Myocyte (in vitro differentiated cells): ENCODE data around the gene GRIP2. TPM values are rescaled to one million over a fixed set of nuclear protein-coding genes. Genes with fewer than 3 reads are reported as not detected.

Experiments
- DNase-seq: peaks from one replicate; pipeline ENCODE4 v3.0.0-alpha.2; 2012; ENCODE audit warnings: low read depth
- total RNA-seq: library from RNA; depleted of rRNA; stranded (reverse); fragments of >200 nt; gene quantifications from 2 replicates; pipeline ENCODE4 v1.2.3, GENCODE V29; 2014

Gene GRIP2
- total RNA-seq, 1 donor from 2014 or later, result 11.8 TPM

- no peak for DNase-seq
Measured at GRCh38 chr3:14508505-14508819, 31.7 kb downstream of the GRIP2 start.

DNA sequence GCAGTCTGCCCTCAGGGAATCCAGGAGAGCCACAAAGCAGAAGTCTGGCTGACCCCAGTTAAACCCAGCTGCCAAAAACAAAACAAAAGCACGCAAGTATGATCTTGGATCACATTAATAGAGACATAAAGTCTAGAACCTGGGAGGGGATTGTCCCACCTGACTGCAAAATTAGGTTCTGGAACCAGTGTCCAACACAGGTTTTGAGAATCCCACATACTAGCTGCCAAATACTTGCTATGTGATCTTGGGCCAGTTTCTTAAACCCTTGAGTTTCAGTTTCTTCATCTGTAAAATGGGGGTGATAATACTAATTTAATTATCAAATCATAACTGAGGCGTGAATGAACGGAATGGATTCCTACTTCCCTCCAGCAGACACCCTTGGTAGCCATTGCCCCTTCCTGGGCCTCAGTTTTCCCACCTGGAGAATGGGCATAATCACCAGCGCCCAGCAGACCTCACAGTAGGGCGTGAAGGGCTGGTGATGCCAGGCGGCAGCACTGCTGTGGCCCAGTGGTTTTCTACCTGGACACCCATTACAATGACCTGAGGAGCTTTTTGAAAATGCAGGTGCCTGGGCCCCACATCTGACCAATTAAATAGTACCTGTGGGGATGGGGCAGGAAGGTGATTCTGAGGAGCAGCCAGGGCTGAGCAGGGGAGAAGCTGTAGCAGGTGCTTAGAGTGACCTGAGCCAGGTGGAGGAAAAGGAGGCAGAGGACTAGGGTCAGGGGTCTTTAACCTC, 32.2 kb downstream of the GRIP2 start:
- DNase-seq, result no peak

DNA sequence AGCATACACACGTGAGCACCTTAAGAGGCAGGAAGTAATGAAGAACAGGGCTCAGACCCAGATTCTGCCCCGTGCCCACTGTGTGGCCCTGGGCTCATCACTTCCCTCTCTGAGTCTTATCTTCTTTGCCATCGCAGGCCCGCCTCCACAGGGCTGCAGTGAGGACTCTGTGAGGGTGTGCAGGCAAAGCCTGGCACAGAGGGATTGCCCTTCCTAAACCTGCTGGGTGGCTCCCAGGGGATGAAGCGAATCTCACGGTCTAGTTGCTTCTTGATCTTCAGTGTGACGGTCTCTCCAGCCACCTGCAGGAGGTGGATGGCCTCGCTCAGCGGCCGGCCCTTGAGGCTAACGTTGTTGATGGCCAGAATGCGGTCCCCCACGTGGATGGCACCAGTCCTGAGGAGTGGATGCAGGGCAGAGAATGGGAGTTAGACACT, 32.8 kb downstream of the GRIP2 start:
- no peak for DNase-seq

GRCh38 chr3:14506626-14507304, 33.4 kb downstream of the GRIP2 start:
- DNase-seq, result no peak

- no peak for DNase-seq
Measured at GRCh38 chr3:14505803-14506500, 34.2 kb downstream of the GRIP2 start.

GRCh38 chr3:14505001-14505802, 34.9 kb downstream of the GRIP2 start:
- no peak for DNase-seq

DNA sequence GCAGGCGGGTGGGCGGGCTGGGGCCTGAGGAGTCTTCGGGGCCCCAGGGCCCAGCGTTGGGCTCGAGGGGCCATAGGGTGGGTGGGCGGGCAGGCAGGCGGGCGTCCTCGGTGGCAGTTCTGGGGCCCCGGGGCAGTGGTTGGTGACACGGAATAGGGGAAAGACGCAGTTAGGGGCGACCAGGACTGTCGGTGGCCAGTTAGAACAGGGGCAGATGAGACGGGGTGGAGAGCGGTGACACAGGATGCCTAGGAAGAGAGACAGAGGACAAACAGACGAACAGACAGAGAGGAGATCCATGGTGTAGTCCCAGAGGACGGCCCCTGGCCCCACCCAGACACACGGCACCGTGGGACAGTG, 36.5 kb downstream of the GRIP2 start:
- no peak for DNase-seq

- DNase-seq, result no peak
Measured at GRCh38 chr3:14503033-14503705, 37.0 kb downstream of the GRIP2 start.

GRCh38 chr3:14502472-14502871, 37.7 kb downstream of the GRIP2 start:
- no peak for DNase-seq

DNA sequence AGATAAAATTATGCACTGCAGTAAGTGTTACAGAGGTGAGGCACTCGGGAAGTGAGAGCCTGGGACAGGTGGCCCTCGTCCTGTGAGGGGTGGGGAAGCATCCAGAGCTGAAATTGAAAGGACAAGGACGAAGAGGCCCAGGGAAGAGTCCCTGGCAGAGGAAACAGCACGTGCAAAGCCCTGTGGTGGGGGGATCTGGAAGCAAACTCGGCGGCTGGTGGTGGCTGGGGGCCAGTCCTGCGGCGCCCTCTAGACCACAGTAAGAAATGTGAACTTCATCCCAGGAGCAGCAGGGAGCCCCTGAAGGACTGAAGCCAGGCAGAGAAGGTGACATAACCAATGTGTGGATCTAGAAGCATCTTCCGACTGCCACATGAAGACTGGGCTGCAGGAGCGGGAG, 42.8 kb downstream of the GRIP2 start:
- DNase-seq, result no peak

DNA sequence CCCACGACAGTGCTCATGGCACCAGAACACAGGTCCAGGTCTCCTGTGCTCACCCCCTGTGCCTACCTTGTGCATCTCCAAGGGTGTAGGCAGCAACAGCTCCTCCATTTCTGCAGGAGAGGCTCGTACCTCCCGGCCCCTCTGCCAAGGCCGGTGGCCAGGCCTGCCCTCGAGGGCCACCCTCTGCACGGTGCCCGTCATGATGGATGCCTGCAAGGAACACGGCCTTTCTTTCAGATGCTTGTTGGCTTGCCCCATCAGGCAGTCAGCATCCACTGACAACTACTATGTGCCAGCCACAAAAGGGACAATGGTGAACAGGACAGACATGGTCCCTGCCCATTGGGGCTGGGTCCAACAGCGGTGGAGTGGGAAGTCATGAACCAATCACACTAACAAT, 43.8 kb downstream of the GRIP2 start:
- DNase-seq, result no peak

DNA sequence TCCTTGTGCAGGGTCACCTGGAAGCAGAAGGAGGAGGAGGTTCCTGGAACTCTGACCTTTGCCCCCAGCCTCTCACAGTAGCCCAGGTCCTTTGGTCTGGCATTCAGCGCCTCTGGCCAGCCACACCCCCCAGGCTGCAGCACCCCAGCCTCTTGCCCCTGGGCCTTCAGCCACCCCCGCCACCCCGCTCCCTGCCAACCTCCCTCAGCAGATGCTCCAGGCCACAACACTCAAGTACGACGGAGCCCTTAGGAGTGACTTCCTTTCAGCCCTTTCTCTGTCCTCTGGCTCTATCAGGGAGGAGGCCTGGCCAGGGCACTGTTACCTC, 45.2 kb downstream of the GRIP2 start:
- DNase-seq, result no peak

GRCh38 chr3:14494279-14494972, 45.7 kb downstream of the GRIP2 start:
- DNase-seq, result no peak

DNA sequence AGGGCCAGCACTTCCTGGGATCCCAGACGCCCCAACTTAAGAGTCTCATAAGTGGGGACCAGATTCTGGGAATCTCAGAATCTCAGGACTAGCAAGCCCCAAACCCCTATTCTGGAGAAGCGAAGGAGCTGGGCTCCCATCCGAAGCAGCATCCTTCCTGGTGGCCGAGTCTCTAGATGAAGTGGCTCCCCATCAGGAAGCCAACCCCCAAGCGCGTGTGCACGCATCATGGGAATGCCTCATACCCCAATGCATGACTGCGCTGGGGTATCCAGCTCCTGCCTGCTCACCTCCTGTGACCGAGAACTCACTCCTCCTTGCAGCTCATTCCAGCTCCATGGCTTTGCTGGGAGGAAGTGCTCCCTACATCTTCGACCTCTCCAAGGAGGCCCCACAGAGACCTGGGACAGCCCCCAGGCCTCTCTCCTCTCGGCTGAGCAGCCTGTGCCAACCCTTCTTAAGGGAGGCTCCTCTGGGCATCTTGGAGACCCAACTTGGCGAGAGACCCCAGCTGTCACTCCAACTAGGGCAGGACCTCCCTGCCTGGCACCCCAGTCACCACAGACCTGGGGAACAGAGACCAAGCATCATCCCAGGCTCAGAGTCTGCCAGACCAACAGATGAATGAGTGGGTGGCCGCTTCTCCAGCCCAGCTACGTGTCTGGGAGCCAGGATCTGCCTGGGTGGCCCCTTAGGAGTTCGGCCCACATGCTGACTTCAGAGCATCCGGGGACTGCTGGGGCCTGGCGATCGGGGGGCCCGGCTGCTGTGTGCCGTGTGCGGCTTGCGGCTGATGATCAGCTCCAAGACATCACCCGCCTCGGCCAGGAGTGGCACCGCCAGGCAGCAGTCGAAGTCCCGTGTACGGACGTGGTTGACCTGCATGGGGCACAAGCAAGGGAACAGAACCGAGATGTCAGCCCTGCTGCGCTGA, 46.9 kb downstream of the GRIP2 start:
- no peak for DNase-seq

GRCh38 chr3:14491396-14492190, 48.5 kb downstream of the GRIP2 start:
- DNase-seq, result no peak

DNA sequence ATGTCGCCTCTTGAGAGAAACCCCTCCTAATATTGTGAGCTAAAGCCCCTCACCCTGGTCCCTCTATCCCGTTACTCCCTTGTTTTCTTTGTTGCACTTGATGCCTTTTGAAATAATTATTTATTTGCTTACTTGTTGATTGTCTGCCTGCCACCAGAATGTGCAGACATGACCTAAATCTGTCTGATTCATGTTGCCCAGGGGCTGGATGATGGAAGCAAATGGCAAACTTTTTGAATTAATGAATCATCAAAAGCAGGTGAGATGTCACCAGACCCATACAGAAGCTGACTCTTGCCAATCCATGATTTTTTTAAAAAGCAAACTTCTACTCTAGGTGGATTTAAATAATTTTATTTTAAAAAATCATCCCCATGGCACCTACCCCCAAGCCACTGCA, 49.3 kb downstream of the GRIP2 start:
- DNase-seq, result no peak

GRCh38 chr3:14490255-14490654, 49.9 kb downstream of the GRIP2 start:
- no peak for DNase-seq

DNA sequence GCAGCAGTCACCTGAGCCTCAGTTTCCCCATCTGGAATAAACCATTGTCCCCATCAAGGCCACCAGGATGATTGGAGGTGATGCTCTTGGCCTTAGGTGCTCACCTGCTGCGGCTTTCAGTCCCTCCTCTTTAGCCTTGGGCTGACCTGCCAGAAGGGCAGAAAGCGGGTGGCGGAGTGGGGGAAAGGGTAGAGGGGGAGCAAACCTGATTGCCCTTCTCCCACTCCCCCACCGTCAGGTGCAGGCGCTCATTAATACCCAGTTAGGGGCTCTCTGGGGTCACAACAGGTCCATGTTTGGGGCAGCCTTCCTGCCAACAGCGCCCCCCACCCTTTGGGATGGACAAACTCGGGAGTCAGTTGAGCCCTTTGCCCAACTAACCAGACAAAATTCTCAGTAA, 50.5 kb downstream of the GRIP2 start:
- DNase-seq, result no peak
